ENCODE measurements around the gene METTL8. TPM values are rescaled to one million over a fixed set of nuclear protein-coding genes. Genes with fewer than 3 reads are reported as not detected.

METTL8 gene
- polyA plus RNA-seq, 3 donors, result 3.3 to 9.8 (median 6.9) TPM

- Mint-ChIP-seq H3K36me3 (peaks cover 2 to 5% of the 10 kb centered on the region in 2 donors), H3K4me1 (peaks cover 11% of the 10 kb centered on the region), H3K27ac (no peak overlapping the region), H3K27me3 (ENCODE audit: low read depth in 3 of 3) (no peaks in the 10 kb centered on the region), H3K4me3 (no peak overlapping the region), H3K9me3 (peaks cover 0 to 5% (median 2%) of the 10 kb centered on the region in 7 donors)
- H3K4me1 ChIP-seq (ENCODE audit: control insufficient read depth in 1 of 2, insufficient read depth in 2 of 2, low read length in 2 of 2), result peaks cover 0 to 3% of the 10 kb centered on the region in 2 donors
- no peak overlapping the region for H3K4me3 ChIP-seq (replicated peaks in 1 of 3; ENCODE audit: low read depth in 2 of 3, low read length in 3 of 3)
- H3K27me3 ChIP-seq (ENCODE audit: control insufficient read depth in 2 of 2, insufficient read depth in 2 of 2, low read length in 2 of 2), result no peaks in the 10 kb centered on the region
- no peak overlapping the region for H3K27ac ChIP-seq (ENCODE audit: low read depth in 1 of 2, low read length in 2 of 2)
- H2AFZ ChIP-seq (ENCODE audit: insufficient read depth, low read depth, low read length, poor library complexity, severe bottlenecking), result no peak overlapping the region
- no peaks in the 10 kb centered on the region for H4K20me1 ChIP-seq (ENCODE audit: insufficient read depth, low read length)
- H3K9me3 ChIP-seq (replicated peaks in 1 of 2; ENCODE audit: control insufficient read depth in 1 of 2, insufficient read depth in 1 of 2, low read length in 2 of 2), result no peaks in the 10 kb centered on the region
- no peak overlapping the region for H3K9ac ChIP-seq (ENCODE audit: insufficient read depth, low read length, poor library complexity, severe bottlenecking)
- no peak for TF ChIP-seq CTCF (IDR thresholded peaks at IDR 0.05)
- H3K36me3 ChIP-seq (replicated peaks in 1 of 2; ENCODE audit: control insufficient read depth in 1 of 2, insufficient read depth in 2 of 2, low read length in 2 of 2), result no peaks in the 10 kb centered on the region
- H3K79me2 ChIP-seq (ENCODE audit: insufficient read depth, low read length), result no peaks in the 10 kb centered on the region
- intact Hi-C loops (cut with micrococcal nuclease), result no loop called here
- H3K4me2 ChIP-seq (replicated peaks; ENCODE audit: extremely low read depth, low read length, poor library complexity, severe bottlenecking), result no peak overlapping the region
- DNase-seq, result no peak
- no CpG with 5 or more reads among the region's 2 CpGs for WGBS (ENCODE audit: insufficient coverage)
These were observed 29.1 kb downstream of the METTL8 start for GRCh38 chr2:171404719-171405118.

GRCh38 chr2:171404261-171404660 lies 29.5 kb downstream of the METTL8 start:
- no peaks in the 10 kb centered on the region for H3K9me3 ChIP-seq (replicated peaks in 1 of 2; ENCODE audit: control insufficient read depth in 1 of 2, insufficient read depth in 1 of 2, low read length in 2 of 2)
- no peaks in the 10 kb centered on the region for H3K79me2 ChIP-seq (ENCODE audit: insufficient read depth, low read length)
- H3K4me1 ChIP-seq (ENCODE audit: control insufficient read depth in 1 of 2, insufficient read depth in 2 of 2, low read length in 2 of 2), result no peaks in the 10 kb centered on the region
- H3K27ac Mint-ChIP-seq, result no peak overlapping the region
- 99% methylated on average over 5 of the region's 5 CpGs for WGBS (ENCODE audit: insufficient coverage)
- intact Hi-C loops (cut with micrococcal nuclease), result no loop called here
- no peak for DNase-seq
- H3K9ac ChIP-seq (ENCODE audit: insufficient read depth, low read length, poor library complexity, severe bottlenecking), result no peak overlapping the region
- H2AFZ ChIP-seq (ENCODE audit: insufficient read depth, low read depth, low read length, poor library complexity, severe bottlenecking), result no peak overlapping the region
- no peak overlapping the region for H3K4me2 ChIP-seq (replicated peaks; ENCODE audit: extremely low read depth, low read length, poor library complexity, severe bottlenecking)
- no peaks in the 10 kb centered on the region for H3K27me3 Mint-ChIP-seq (ENCODE audit: low read depth in 3 of 3)
- no peaks in the 10 kb centered on the region for H3K36me3 ChIP-seq (replicated peaks in 1 of 2; ENCODE audit: control insufficient read depth in 1 of 2, insufficient read depth in 2 of 2, low read length in 2 of 2)
- peaks cover 7% of the 10 kb centered on the region for H3K4me1 Mint-ChIP-seq
- H3K36me3 Mint-ChIP-seq, result peaks cover 2 to 5% of the 10 kb centered on the region in 2 donors
- H3K27ac ChIP-seq (ENCODE audit: low read depth in 1 of 2, low read length in 2 of 2), result no peak overlapping the region
- no peak overlapping the region for H3K4me3 ChIP-seq (replicated peaks in 1 of 3; ENCODE audit: low read depth in 2 of 3, low read length in 3 of 3)
- no peak for TF ChIP-seq CTCF (IDR thresholded peaks at IDR 0.05)
- peaks cover 0 to 5% (median 2%) of the 10 kb centered on the region in 7 donors for H3K9me3 Mint-ChIP-seq
- no peak overlapping the region for H3K4me3 Mint-ChIP-seq
- H4K20me1 ChIP-seq (ENCODE audit: insufficient read depth, low read length), result no peaks in the 10 kb centered on the region
- H3K27me3 ChIP-seq (ENCODE audit: control insufficient read depth in 2 of 2, insufficient read depth in 2 of 2, low read length in 2 of 2), result no peaks in the 10 kb centered on the region

Data from CD14-positive monocyte (primary cell).